Dermis blood vessel endothelial cell (primary cell): Measurements from ENCODE around the gene GOLGA1. TPM values are rescaled to one million over a fixed set of nuclear protein-coding genes. Genes with fewer than 3 reads are reported as not detected.

Experiments
- DNase-seq: peaks from one replicate; pipeline ENCODE4 v3.0.0; 2010
- total RNA-seq: library from RNA; depleted of rRNA; stranded (reverse); fragments of >200 nt; gene quantifications from 2 replicates; pipeline ENCODE4 v1.2.3, GENCODE V29; 2014

GOLGA1 gene
- total RNA-seq, 1 donor from 2014 or later = 12.6 TPM

GRCh38 chr9:124834591-124834990 is 106.3 kb downstream of the GOLGA1 start:
- no peak for DNase-seq

- DNase-seq = no peak
Observed at GRCh38 chr9:124831642-124832364, 109.1 kb downstream of the GOLGA1 start.

GRCh38 chr9:124830593-124830992 is 110.3 kb downstream of the GOLGA1 start:
- DNase-seq = no peak

- no peak for DNase-seq
Observed at GRCh38 chr9:124829334-124829669, 111.6 kb downstream of the GOLGA1 start.

GRCh38 chr9:124828489-124829333 is 112.2 kb downstream of the GOLGA1 start:
- DNase-seq = no peak

Other genes with a start within 250 kb of the GOLGA1 start
- 2.9 TPM in 2 replicates for gene NR6A1, start 169.8 kb downstream of the GOLGA1 start, total RNA-seq
- 2.2 and 2.9 TPM in 2 replicates for gene OLFML2A, start 163.9 kb downstream of the GOLGA1 start, total RNA-seq
- not detected in 2 replicates for gene WDR38, start 87.6 kb downstream of the GOLGA1 start, total RNA-seq
- gene RPL35, start 79.1 kb downstream of the GOLGA1 start, total RNA-seq = 1,038 and 2,144 TPM in 2 replicates
- gene ARPC5L, start 79.0 kb downstream of the GOLGA1 start, total RNA-seq = 21.1 and 22.5 TPM in 2 replicates
- gene SCAI, start 202.4 kb upstream of the GOLGA1 start, total RNA-seq = 8.9 and 13.6 TPM in 2 replicates
- gene PPP6C, start 248.7 kb upstream of the GOLGA1 start, total RNA-seq = 16.7 and 28.8 TPM in 2 replicates